Right renal pelvis (tissue), 4 donors: ENCODE results near the gene PFKL. TPM values are rescaled to one million over a fixed set of nuclear protein-coding genes. Genes with fewer than 3 reads are reported as not detected.
"Not testable (repeated sequence)": the region's sequence is repeated elsewhere in the genome, so short reads cannot be mapped to it uniquely, and the experiment has no call there.

Experiments
- DNase-seq, 4 donors: peaks; one replicate each; pipeline ENCODE4 v3.0.0-alpha.2; 2013; ENCODE audit warnings: low read depth in 4 of 4, low spot score in 3 of 4, missing footprints in 1 of 4
- polyA plus RNA-seq, 4 donors: library from polyadenylated mRNA; unstranded; fragments of 120-200 nt; gene quantifications; one replicate each; pipeline ENCODE4 v1.2.1, GENCODE V29; 2013; ENCODE audit not compliant: insufficient read length in 4 of 4

The PFKL gene
- polyA plus RNA-seq, 4 donors = 119 to 187 (median 126) TPM

GRCh38 chr21:44354775-44355771 lies 55.2 kb downstream of the PFKL start:
- no peak for DNase-seq

- DNase-seq = no peak
Measured at GRCh38 chr21:44356160-44356559, 56.3 kb downstream of the PFKL start.

DNA sequence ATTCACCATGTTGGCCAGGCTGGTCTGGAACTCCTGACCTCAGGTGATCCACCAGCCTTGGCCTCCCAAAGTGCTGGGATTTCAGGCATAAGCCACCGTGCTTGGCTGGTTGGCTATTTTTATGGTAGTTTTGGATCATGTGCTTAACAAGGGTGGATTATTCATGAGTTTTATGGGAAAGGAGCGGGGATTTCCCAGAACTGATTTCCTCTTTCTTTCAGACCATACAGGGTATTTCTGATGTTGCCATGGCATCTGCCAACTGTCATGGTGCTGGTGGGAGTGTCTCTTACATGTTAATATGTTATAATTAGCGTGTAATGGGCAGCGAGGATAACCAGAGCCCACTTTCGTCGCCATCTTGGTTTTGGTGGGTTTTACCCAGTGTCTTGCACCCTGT lies 56.8 kb downstream of the PFKL start:
- DNase-seq = no peak

- DNase-seq = no peak
Measured at GRCh38 chr21:44357064-44357837, 57.4 kb downstream of the PFKL start.

- no peak for DNase-seq
Measured at GRCh38 chr21:44359396-44359795, 59.5 kb downstream of the PFKL start.

GRCh38 chr21:44360159-44360558 lies 60.3 kb downstream of the PFKL start:
- DNase-seq = no peak

DNA sequence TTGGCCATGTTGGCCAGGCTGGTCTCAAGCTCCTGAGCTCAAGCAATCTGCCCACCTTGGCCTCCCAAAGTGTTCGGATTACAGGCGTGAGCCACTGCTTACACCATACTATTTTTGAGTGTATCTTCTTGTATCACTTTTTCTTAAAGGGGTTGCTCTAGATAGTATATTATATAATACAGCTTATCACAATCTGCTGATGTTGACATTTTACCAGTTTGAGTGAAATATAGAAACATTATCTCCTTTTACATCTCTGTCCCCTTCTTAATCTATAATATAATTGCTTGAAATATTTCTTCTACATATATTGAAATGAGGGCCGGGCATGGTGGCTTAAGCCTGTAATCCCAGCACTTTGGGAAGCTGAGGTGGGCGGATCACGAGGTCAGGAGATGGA lies 62.0 kb downstream of the PFKL start:
- not testable (repeated sequence) for DNase-seq

GRCh38 chr21:44363278-44363677 lies 63.4 kb downstream of the PFKL start:
- no peak for DNase-seq

DNA sequence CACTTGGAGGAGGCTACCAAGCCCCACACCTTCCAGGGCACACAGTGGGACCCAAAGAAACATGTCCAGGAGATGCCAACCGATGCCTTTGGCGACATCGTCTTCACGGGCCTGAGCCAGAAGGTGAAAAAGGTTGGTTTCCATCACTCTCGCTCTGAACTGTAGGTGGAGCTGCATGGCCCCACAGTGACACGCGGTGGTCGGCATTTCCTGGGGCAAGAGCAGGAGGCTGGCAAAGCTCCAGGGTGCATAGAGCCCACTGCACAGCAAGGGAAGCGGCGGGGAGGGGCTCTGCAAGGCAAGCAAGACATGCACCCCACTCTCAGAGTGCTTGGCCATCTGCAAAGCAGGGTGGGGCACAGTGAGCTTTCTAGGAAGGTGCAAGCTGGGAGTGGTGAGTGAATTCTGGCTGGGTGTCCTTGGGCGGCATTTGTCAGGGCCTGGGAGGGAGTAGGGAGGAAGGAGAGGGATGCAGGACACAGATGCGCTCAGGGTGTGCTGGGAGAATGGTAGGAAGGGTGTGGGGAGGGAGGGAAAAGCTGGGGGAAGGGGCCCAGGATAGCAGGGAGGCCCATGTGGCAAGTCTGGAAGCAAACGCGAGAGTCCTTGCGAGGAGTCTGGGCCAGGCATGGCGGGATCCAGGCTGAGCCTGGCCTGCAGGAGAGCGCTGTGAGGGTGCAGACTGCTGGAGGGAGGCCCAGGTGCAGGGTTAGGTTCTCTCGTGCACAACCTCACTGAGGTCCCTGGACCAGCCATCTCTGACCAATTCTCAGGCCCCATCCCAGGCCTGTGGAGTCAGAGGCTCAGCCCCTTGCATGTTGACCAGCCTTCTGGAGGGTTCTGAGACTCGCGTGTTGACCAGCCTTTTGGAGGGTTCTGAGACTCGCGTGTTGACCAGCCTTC lies 64.5 kb downstream of the PFKL start:
- DNase-seq = no peak

DNA sequence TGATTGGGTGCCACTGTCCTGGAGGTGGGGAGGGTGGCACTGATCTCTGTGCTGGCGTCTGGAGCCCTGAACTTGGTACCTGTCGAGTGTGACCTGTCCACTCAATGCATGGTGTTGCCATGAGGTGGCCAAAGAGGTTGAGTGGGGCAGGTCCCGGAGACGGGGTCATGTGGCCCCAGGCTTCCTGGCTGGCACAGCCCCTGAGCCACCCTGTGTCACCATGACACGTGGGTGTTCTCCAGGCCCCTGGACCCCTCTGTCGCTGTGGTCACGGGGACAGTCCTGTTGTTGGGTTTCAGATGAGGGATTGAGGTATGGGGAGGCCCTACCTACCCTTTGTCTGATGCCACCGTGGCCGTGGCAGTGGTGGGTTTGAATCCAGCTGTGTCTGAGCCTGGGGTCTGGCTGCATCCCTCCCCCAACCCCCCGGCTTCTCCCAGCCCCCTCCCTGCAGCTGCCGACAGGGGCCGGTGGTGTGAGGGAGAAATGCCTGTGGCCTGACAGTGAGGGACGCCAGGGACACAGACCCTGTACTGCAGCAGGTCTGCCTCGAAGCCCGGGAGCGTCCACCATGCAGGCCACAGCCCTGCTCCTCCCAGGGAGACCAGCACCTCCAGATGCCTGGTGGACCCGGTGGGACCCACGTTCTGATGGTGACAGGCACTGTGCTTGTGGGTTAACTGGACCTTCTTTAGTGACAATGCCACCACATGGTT lies 65.6 kb downstream of the PFKL start:
- DNase-seq = no peak

GRCh38 chr21:44365967-44366585 lies 66.2 kb downstream of the PFKL start:
- DNase-seq = no peak

GRCh38 chr21:44366586-44367211 lies 66.8 kb downstream of the PFKL start:
- DNase-seq = no peak

GRCh38 chr21:44368711-44369446 lies 69.0 kb downstream of the PFKL start:
- no peak for DNase-seq

- DNase-seq = peak in 2 of 4 donors; percentile 19 to 22
Measured at GRCh38 chr21:44370027-44370735, 70.3 kb downstream of the PFKL start.

GRCh38 chr21:44370786-44371410 lies 71.0 kb downstream of the PFKL start:
- DNase-seq = no peak

- DNase-seq = no peak
Measured at GRCh38 chr21:44371596-44371995, 71.7 kb downstream of the PFKL start.

DNA sequence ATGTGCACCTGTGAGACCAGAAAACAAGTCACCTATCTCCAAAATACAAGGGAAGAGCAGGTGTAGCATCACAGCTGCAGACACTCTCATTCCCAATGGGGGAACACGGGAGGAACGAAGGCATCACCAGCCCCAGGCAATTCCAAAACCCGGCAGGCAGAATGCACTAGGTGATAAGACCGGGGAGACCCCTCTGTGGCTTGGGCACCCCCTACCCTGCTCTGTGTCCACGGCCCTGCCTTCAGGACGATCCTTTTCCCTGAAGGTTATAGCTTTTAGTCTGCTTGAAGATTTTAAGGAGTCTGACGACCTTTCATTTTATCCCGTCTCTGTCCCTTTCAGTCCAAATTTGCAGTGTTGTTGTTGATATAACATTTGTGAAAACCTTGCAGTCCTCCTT lies 72.8 kb downstream of the PFKL start:
- no peak for DNase-seq
